HG03097 (cell line): ENCODE results near the gene PODN.

Source experiments
- ATAC-seq: cut with Tn5 transposase; IDR thresholded peaks from one replicate; pipeline ENCODE4 v1.9.1; 2021; ENCODE audit not compliant: unreplicated experiment, low FRiP score

Gene PODN

GRCh38 chr1:53087332-53088285 lies 25.6 kb downstream of the PODN start:
- no peak for ATAC-seq

DNA sequence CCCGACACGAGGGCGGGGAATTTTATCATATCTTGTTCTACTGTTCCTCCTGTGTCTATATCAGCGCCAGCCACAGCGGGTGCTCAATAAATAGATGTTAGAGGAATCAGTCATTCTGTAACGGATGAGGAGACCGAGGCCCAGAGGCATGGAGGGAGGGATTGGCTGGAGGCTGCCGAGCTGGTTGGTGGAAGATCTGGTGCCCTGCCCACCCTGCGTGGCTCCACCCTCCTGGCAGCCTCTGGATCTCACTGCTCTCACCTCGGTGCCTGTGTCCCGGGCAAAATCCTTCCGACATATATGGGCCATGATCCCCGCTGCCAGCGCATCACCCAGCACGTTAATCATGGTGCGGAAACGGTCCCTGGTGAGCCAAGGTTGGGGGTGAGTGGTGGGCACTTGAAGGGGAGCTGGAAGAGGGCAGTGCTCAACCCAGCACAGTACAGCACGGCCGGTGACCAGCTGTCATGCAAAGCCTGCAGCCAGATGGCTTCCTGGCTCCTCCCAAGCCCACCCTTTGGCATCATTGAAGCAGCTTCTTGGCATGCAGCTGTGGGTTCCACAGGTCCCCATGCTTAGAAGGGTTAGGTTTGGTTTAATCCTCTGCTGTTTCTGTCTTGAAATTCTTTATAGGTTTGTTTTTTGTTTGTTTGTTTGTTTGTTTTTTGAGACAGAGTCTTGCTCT lies 26.7 kb downstream of the PODN start:
- no peak for ATAC-seq

DNA sequence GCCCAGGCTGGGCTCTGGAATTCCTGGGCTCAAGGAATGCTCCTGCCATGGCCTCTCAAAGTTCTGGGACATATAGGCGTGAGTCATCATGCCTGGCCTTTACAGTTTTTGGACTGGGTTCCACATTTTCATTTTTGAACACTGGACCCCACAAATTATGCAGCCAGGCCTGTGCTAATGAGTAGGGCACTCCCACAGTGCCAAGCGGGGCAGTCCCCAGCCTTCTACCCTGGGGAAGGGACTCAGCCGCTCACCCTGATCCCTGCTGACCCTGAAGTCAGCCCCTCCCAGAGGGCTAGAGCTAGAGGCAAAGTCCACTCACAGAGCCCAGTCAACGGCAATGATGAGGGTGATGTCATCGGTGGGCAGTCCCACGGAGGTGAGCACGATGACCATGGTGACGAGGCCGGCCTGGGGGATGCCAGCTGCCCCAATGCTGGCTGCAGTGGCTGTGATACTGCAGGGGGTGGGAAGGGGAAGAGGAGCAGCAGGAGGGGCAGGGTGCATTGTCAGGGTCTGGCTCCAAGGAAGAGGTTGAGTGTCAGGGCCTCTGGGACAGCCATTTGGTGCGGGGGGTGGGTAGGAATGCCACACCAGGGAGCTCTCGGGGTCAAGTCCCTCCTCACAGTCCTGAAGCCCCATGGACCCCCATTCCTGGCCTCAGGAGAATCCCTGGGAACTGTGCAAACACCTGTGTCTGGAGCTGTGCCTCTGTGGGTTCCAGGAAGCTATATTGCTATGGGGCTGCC lies 27.6 kb downstream of the PODN start:
- ATAC-seq = no peak

DNA sequence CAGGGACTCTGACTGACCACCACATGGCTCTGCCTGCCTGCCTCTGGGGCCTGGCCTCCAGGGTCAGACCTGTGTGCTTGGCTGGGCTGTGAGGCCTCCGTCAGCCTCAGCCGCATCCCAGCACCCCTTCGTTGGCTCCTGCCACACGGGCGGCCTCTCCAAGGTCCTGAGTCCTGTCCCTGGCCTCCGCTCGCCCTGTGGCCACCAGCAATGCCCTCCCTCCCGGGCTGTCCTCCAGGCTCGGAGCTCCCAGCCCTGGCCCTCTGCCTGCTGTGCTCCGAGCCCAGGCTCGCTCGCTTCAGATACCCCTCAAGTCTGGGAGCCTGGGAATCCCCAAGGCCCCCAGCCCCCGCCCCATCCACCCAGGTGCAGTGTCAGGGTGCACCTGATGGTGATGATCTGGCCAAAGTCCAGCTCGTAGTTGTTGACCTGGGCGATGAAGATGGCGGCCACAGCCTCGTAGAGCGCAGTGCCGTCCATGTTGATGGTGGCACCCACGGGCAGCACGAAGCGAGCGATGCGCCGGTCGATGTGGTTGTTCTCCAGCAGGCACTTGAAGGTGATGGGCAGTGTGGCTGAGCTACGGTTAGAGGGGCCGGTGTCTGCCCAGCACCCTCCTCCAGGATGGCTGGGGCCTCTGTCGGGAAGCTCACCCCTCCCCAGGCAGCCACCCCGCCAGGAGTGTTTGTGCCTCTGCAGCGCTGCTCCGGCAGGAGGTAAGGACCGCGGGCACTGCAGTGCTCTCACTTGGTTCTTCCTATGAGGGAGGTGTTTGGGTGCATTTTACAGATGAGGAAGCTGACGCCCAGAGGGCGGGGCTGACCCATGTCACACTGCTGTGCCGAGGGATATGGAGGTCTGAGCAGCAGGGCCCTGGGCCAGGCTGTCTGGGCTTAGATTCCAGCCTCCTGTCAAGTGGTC lies 28.5 kb downstream of the PODN start:
- no peak for ATAC-seq

DNA sequence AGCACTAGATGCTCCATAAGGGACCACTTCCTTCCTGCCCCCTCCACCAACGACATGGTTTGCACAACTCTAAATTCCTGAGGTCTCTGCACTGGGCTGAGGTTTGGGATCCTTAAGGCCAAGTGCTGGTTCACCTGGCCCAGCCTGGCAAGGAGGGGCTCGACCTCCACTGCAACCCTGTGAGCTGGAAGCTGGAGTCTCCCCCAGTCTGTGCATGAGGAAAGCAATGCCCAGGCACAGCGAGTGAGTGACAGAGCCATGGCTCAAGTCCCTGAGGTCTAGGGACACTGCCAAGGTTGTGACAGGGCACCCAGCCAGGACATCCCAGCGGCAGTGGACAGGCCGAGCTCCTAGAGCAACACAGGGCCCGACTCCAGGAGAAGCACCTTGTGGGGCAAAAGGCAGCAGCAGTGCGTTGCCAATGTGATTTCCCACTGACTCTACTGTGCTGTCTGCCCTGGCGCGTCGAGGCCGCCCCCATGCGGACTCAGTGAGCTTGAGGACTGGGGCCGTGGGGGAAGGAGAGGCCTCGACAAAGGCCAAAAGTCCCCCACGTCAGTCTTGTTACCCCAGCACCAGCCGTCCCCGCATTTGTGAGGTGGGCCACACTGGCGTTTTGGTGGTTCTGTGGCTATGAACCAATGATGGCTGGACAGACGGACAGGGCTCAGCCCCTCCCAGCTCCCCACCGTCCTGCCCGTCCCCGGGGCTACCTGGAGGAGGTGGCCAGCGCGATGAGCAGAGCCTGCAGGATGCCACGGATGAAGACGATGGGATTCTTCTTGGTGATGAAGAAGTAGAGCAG lies 30.0 kb downstream of the PODN start:
- ATAC-seq = no peak

DNA sequence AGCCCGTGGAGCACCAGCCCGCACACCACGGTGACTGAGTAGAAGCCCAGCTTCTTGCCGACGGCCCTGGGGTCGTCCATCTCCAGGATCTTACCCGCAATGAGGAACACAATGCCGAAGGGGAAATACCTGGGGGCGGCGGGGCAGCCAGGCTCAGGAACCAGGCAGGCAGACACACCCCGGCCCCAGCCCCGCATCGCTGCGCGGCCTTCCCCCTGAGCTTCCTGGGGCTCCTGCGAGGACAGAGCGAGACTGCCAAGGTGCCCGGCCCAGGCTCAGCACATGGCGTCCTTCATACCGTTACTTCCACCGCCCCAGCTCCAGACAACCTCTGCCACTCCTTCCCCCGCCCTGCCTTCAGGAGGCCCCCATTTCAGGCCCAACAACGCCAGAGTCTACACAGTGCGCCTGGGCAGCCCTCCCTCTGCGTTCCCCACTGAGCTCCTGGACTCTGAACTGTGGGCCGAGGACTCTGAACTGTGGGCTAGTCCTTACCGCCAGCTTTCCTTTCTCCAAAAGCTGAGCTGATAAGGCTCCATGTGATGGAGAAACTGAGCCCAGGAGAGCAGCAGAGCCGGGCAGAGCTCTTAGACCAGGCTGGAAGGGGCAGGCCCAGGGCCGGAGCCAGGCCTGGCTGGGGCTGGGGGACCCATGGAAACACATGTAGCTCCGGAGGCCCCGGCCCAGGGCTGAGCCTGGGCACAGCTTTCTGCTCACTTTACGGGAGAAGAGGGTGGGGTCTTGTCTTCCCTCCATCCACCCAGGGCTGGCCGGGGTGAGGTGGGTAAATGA lies 30.8 kb downstream of the PODN start:
- ATAC-seq = no peak

DNA sequence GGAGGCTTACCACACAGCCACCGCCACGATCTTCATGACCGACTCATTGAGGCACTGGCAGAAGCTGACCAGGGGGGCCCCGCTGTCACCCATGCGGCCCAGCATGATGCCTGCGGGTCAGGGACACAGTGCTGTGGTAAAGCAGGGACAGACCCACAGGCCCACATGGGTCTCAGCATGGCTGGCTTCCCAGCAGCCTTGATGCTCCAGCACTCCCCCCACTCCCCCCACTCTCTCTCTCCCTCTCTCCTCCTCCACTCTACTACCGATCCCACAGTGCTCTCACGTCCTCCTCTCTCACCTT lies 31.4 kb downstream of the PODN start:
- no peak for ATAC-seq

- ATAC-seq = no peak
These were observed 31.9 kb downstream of the PODN start for GRCh38 chr1:53093778-53094532.

DNA sequence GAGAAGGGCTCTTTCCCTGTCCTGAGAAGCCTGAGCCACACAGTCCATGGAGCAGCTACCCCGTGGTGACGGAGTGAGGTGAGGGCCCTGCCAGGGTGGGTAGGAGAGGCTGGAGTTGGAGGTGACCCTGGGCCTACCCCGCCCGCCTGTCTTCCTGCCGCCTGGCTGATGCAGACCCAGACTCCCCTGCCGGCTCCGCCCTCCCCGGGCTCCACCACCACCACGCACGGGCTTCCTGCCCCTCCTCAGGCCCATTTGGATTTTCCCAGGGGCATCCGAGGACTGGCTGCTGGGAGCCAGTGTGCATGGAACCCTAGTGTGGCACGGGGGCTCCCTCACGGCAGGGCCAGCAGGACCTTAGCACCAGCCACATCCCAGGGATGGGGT lies 32.5 kb downstream of the PODN start:
- no peak for ATAC-seq

DNA sequence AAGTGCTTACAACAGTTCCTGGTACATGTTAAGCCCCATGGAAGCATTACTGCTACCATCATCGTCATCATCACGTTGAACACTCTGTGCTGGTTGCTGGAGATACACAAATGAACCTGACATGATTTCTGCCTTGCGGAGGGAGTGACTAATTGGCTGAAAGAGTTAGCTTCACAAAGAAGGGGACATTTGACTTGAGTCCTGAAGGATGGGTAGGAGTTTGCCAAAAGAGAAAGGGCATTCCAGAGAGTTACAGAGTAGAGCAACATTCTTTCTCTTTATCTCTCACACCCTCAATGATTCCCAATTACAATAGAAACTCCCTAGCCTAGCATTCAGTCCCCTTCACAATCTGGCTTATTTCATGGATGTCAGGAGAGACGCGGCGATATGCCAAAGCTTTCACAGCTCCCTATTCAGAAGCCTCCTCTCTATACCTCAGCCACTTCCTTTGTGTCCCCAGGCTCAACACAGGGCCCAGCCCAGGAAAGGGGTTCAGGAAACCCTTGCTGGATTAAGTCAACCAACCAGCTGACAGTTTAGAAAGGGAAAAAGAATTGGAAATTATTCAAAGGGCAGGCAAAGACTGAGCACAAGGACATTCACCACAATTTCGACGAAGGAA lies 42.4 kb downstream of the PODN start:
- ATAC-seq = no peak

GRCh38 chr1:53107090-53107489 lies 45.1 kb downstream of the PODN start:
- ATAC-seq = no peak

- no peak for ATAC-seq
These were observed 45.7 kb downstream of the PODN start for GRCh38 chr1:53107570-53108322.

DNA sequence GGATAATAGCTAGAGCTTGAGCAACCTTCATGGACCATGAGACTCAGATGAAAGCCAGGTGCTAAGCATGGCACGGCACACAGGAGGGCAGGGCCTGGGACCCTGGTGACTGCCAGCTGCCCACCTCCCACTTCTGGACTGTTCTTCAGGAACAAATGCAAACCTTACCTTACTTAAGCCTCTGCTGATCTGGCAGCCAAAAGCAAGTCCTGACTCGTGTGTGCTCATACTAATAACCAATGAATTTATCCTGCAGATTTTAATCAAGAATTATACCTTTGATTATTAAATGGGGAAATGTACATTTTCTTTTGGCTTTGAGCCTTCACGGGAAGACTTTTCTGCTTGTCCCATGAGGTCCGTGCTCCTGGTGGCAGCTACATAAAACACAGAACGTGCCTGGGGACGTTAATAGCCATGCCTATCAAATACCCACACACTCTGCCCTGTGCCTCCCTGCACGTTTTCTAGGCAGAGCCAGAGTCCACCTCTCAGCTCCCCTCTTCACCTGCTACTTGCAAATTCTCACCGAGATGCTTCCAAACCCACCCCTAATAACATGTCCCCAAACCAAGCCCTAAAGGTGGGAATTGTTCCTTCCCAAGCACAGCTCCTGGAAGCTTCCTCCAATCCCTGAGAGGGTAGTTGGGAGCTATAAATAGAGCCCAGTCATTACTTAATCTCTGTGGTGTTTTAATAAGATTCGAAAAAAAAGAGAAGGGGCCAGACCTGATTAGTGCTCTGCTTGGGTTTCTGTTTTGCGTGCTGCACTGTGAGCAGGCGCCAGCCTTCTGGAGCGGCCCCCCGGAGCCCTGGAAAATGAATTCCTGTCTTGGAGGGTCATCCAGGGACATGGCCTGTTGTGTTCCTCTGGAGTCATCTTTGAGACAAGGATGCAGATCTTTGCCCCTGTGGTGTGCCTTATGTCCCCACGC lies 46.9 kb downstream of the PODN start:
- no peak for ATAC-seq

DNA sequence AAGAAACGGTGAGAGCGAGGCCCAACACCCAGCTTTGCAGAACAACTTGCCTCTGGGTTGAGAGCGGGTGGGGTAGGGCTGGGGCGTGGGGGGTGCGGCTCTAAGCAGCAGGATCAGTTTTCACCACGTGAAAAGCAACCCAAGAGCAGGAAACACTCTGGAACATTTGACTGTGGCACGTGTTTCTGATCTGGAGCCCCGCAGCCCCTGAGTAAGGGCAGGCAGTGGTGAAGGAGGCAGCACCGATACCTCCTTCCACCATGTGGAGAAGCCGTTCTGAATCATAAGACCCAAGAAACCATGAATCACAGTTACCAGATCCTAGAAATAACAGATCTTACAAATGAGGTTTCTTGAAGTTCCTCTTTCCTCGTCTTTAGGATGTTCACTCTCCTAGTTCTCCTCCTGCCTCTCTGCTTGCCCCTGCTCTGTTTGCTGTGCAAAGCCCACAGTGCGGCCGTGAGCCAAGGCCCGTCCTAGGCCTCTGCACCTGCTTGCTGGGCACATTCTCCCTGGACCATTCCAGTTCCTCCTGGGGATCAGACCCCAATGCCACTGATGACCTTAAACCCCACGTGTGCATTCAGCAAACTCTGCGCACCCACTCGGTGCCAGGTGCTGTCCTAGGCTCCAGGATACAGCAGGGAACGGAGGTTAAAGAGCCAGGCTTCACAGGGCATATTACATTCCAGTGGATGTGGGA lies 48.5 kb downstream of the PODN start:
- no peak for ATAC-seq

- ATAC-seq = no peak
These were observed 49.1 kb downstream of the PODN start for GRCh38 chr1:53111073-53111556.
